Thyroid gland (tissue), 4 donors: Measurements from ENCODE around the gene WDR81. TPM values are rescaled to one million over a fixed set of nuclear protein-coding genes. Genes with fewer than 3 reads are reported as not detected.

Source experiments
- DNase-seq, 2 donors: peaks; one replicate each; pipeline ENCODE4 v3.0.0-alpha.2; 2019
- H3K27ac ChIP-seq, 3 donors: fragments of 200-600 bp; sonication (generic); 1 replicate in 2 of 3; 2 replicates in 1 of 3; pipeline ENCODE4 v1.5.1; 2016 to 2019; ENCODE audit warnings: mild to moderate bottlenecking in 1 of 3, moderate library complexity in 1 of 3
- H3K27me3 ChIP-seq: fragments of 200-600 bp; sonication (generic); one replicate; pipeline ENCODE4 v1.5.1; 2019
- H3K36me3 ChIP-seq, 2 donors: fragments of 200-600 bp; sonication (generic); one replicate each; pipeline ENCODE4 v1.5.1; 2016 to 2019
- H3K4me1 ChIP-seq, 2 donors: fragments of 200-600 bp; sonication (generic); one replicate each; pipeline ENCODE4 v1.5.1; 2017 to 2019
- H3K4me3 ChIP-seq, 3 donors: fragments of 200-600 bp; sonication (generic); replicated peaks in 1 of 3; 1 replicate in 2 of 3; 2 replicates in 1 of 3; pipeline ENCODE4 v1.5.1; 2016; ENCODE audit warnings: mild to moderate bottlenecking in 1 of 3
- H3K9me3 ChIP-seq: fragments of 200-600 bp; sonication (generic); one replicate; pipeline ENCODE4 v1.5.1; 2017
- CTCF ChIP-seq, 6 experiments: fragments of 200-600 bp in 3 of 6; fragments of 450-650 bp in 3 of 6; sonication (generic) in 3 of 6; IDR thresholded peaks; one replicate each; pipeline ENCODE4 v1.5.1; 2016 to 2019; ENCODE audit warnings: antibody characterized with exemption in 6 of 6, mild to moderate bottlenecking in 2 of 6, inconsistent platforms in 1 of 6, moderate library complexity in 1 of 6
- POLR2A ChIP-seq, 2 donors: fragments of 450-650 bp; IDR thresholded peaks; one replicate each; pipeline ENCODE4 v1.6.1; 2017; ENCODE audit warnings: antibody characterized with exemption in 2 of 2, mild to moderate bottlenecking in 2 of 2, moderate library complexity in 1 of 2
- WGBS, 2 donors: methylation state at CpG; one replicate each; pipeline ENCODE4 v1.1.5; 2017; 5-methylcytosine and 5-hydroxymethylcytosine counted together
- intact Hi-C: fragments of 100-400 bp; cut with DNase I; formaldehyde crosslinking; loops from one replicate; pipeline ENCODE4 v1.15.1; 2023
- total RNA-seq, 4 donors: library from RNA; depleted of rRNA; stranded (reverse); fragments of >200 nt; gene quantifications; one replicate each; pipeline ENCODE4 v1.2.3, GENCODE V29; 2016

The WDR81 gene
- total RNA-seq, 4 donors from 2014 or later, result 25.6 to 31.0 (median 30.3) TPM

GRCh38 chr17:1714427-1714979, 10.0 kb upstream of the WDR81 start:
- 0 to 2% methylated on average over 13 to 14 of the region's 19 CpGs for WGBS, 2 donors
- TF ChIP-seq CTCF (IDR thresholded peaks at IDR 0.05) (no peak), POLR2A (IDR thresholded peaks at IDR 0.05) (peak in 1 of 2 donors; percentile 81)
- peaks cover 19 to 24% of the 10 kb centered on the region in 2 donors for H3K36me3 ChIP-seq
- intact Hi-C loops, result loop anchor here (5.0 to 10.0 kb wide), 2 partner anchors 42 to 140 kb away; no protein-coding TSS in a partner anchor
- H3K27ac ChIP-seq, result peak overlapping the region; percentile 98 to 100 (median 98)
- peak; percentile 100 for DNase-seq
- no peaks in the 10 kb centered on the region for H3K27me3 ChIP-seq
- H3K4me3 ChIP-seq, result peak overlapping the region; percentile 82 to 99 (median 94)
- no peaks in the 10 kb centered on the region for H3K9me3 ChIP-seq
- peaks cover 24 to 45% of the 10 kb centered on the region in 2 donors for H3K4me1 ChIP-seq

- Histone ChIP-seq H3K4me1 (peaks cover 20 to 41% of the 10 kb centered on the region in 2 donors), H3K27me3 (no peaks in the 10 kb centered on the region), H3K27ac (peak overlapping the region; percentile 98 to 100 (median 98)), H3K36me3 (peaks cover 19 to 24% of the 10 kb centered on the region in 2 donors), H3K4me3 (peak overlapping the region; percentile 82 to 99 (median 94)), H3K9me3 (no peaks in the 10 kb centered on the region)
- DNase-seq, result peak; percentile 82 to 83
- no peak for TF ChIP-seq POLR2A (IDR thresholded peaks at IDR 0.05)
- no peak for TF ChIP-seq CTCF (IDR thresholded peaks at IDR 0.05)
- WGBS, 2 donors, result 2 to 3% methylated on average over 19 to 21 of the region's 32 CpGs
- intact Hi-C loops, result loop anchor here (5.0 to 10.0 kb wide), 2 partner anchors 43 to 140 kb away; no protein-coding TSS in a partner anchor
Measured at GRCh38 chr17:1714980-1715802, 9.3 kb upstream of the WDR81 start.

- Histone ChIP-seq H3K4me1 (peaks cover 15 to 37% of the 10 kb centered on the region in 2 donors), H3K36me3 (peaks cover 19 to 24% of the 10 kb centered on the region in 2 donors), H3K27ac (peak overlapping the region; percentile 98 to 100 (median 98)), H3K27me3 (no peaks in the 10 kb centered on the region), H3K4me3 (peak overlapping the region; percentile 82 to 99 (median 94)), H3K9me3 (no peaks in the 10 kb centered on the region)
- 0% methylated on average over 1 to 11 of the region's 23 CpGs for WGBS, 2 donors
- TF ChIP-seq POLR2A (IDR thresholded peaks at IDR 0.05) (no peak), CTCF (IDR thresholded peaks at IDR 0.05) (no peak)
- intact Hi-C loops, result loop anchor here (10.0 kb wide), 1 partner anchor 141 kb away; no protein-coding TSS in a partner anchor
- DNase-seq, result no peak
Measured at GRCh38 chr17:1715803-1716075, 8.8 kb upstream of the WDR81 start.

GRCh38 chr17:1716076-1716911, 8.2 kb upstream of the WDR81 start:
- TF ChIP-seq POLR2A (IDR thresholded peaks at IDR 0.05) (peak; percentile 96 to 100), CTCF (IDR thresholded peaks at IDR 0.05) (peak in 1 of 6 experiments; percentile 32)
- H3K4me3 ChIP-seq, result peak overlapping the region; percentile 82 to 99 (median 94)
- peak; percentile 100 for DNase-seq
- intact Hi-C loops, result loop anchor here (10.0 kb wide), 1 partner anchor 141 kb away; no protein-coding TSS in a partner anchor
- H3K4me1 ChIP-seq, result peaks cover 12 to 34% of the 10 kb centered on the region in 2 donors
- WGBS, 2 donors, result 0% methylated on average over 4 to 21 of the region's 70 CpGs
- H3K9me3 ChIP-seq, result no peaks in the 10 kb centered on the region
- H3K36me3 ChIP-seq, result peaks cover 19 to 24% of the 10 kb centered on the region in 2 donors
- peak overlapping the region; percentile 98 to 100 (median 99) for H3K27ac ChIP-seq
- no peaks in the 10 kb centered on the region for H3K27me3 ChIP-seq
